GM21528 (cell line): ENCODE data around the gene XRCC5.

Source experiments
- ATAC-seq: cut with Tn5 transposase; IDR thresholded peaks from one replicate; pipeline ENCODE4 v1.9.1; 2021; ENCODE audit warnings: mild to moderate bottlenecking, moderate library complexity; ENCODE audit not compliant: unreplicated experiment, low FRiP score

The XRCC5 gene

DNA sequence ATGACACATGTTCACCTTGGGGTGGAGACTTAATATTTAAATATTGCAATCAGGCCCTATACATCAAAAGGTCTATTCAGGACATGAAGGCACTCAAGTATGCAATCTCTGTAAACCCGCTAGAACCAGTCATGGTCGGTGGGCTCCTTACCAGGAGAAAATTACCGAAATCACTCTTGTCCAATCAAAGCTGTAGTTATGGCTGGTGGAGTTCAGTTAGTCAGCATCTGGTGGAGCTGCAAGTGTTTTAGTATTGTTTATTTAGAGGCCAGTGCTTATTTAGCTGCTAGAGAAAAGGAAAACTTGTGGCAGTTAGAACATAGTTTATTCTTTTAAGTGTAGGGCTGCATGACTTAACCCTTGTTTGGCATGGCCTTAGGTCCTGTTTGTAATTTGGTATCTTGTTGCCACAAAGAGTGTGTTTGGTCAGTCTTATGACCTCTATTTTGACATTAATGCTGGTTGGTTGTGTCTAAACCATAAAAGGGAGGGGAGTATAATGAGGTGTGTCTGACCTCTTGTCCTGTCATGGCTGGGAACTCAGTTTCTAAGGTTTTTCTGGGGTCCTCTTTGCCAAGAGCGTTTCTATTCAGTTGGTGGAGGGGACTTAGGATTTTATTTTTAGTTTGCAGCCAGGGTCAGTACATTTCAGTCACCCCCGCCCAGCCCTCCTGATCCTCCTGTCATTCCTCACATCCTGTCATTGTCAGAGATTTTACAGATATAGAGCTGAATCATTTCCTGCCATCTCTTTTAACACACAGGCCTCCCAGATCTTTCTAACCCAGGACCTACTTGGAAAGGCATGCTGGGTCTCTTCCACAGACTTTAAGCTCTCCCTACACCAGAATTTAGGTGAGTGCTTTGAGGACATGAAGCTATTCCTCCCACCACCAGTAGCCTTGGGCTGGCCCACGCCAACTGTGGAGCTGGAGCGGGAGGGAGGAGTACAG is 108.1 kb downstream of the XRCC5 start:
- ATAC-seq: no peak

DNA sequence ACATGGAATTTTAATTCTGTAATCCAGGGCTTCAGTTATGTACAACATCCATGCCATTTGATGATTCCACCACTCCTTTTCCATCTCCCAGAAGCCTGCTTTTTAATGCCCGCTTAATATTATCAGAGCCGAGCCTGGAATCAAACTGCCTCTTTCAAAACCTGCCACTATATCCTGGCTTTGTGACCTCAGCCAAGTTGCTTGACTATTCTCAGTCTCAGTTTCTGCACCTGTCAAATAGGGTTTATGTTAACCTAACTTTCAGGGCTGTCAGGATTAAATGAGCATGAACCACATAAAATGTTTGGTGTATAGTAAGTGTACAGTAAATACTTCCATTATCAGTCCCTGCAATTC is 108.7 kb downstream of the XRCC5 start:
- no peak for ATAC-seq

DNA sequence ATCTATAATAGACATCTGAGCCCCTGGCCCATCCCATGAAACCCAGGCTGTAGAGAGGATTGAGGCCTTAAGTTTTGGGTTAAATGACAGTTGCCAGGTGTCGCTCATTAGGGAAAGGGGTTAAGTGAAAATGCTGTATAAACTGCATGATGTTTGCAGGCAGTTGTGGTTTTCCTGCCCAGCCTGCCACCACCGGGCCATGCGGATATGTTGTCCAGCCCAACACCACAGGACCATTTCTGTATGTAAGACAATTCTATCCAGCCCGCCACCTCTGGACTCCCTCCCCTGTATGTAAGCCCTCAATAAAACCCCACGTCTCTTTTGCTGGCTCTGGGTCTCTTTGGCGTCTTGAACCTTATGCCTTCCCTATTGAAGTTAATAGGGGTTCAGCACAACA is 110.7 kb downstream of the XRCC5 start:
- ATAC-seq: no peak

DNA sequence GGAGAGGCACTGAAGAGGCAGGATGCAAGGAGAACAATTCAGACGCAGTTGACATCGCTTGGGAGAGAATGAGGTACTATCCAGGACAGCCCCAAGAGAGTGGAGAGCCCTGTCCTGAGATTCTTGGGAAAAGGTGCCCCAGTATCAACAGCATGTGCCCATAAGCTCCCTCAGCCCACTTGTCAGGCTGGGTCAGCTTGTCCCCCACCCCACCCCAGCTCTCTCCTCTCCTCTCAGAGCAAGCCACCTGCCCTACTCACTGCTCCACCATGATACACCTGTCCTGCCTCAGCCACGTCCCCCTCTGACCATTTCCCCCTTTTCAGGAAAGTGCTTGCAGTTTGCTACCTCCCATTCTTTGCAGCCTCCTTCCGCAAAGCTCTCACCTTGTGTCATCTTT is 111.8 kb downstream of the XRCC5 start:
- no peak for ATAC-seq

DNA sequence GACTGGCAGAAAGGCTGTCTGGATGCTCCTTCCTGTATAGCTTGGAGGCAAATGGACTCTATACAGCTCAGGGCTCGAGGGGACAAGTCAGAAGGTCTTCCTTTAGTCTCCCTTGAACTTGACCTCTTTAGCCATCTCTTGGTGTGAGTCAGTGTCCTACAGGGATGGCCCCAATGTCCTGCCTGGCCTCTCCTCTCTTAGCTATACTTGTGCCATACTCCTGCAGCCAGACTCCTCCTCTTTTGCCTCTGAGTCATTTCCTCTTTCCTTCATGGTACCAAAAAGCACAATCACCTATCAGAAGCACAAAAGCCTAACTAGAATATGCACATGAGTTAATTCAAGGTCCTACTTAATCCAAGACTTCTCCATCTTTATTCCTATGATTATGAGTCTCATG is 112.7 kb downstream of the XRCC5 start:
- ATAC-seq: no peak

DNA sequence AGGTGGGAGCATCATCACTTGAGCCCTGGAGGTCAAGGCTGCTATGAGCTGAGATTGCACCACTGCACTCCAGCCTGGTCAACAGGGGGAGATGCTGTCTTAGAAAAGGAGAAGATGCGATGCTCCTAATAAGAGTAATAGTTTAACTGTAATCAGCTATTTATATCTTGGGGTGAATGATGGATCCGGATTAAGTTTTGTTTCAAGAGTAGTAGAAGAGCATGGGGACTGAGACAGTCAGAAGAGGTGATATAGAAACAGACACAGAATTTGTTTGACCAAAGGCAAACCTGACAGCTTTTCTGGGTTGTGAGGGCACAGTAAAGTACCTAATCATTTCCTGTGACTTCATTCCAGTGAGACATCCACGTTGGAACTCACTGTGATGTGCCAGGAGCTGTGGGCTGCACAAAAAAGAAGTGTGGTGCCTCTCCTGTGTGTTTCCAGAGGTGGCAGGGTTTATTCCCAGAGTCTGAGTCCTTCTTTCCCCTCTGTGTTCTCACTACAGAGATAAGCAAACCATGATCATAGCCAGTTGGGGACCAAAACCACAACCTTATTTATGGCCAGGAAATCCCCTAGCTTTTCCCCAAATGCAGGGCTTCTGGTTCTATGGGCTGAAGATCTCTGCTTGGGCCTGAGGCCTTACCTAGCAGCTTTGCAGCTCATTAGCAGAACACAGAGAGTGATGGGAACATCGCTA is 113.7 kb downstream of the XRCC5 start:
- ATAC-seq: peak; percentile 65

DNA sequence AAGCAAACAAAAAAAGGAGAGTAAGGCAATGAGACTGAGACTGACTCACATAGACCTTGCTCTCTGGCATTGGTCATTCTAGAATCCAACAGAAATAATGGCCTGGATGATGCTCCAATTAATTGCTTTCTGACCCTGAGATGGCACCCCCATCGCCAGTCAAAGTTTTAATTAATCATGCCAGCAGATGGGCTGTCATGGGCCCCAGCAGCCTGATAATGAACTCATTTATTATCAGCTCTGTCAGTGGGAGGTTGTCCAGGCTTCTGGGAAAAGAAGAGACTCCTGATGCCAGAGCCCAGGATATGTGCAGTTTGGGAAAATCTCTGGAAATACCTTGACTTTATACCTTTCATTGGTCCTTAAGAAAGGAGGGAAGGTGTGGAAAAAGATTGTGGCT is 115.2 kb downstream of the XRCC5 start:
- no peak for ATAC-seq

DNA sequence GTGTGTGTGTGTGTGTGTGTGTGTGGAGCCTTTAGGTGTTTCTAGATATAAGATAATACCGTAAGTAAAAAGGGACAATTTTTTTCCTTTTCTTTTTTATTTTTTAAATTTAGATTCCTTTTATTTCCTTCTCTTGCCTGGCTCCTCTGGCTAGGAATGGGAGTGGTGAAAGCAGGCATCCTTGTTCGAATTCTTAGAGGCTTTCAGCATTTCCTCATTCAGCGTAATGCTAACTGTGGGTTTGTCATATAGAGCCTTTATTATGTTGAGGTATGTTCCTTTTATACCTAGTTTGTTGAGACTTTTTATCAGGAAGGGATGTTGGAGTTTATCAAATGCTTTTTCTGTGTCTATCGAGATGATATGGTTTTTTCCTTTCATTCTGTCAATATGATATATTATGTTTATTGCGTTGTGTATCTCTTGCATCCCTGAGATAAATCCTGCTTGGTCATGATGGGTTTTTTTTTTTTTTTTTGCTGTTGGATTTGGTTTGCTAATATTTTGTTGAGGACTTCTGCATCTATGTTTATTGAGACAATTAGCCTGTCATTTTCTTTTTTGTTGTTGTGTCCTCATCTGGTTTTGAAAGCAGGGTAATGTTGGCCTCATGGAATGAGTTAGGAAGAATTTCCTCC is 120.2 kb downstream of the XRCC5 start:
- no peak for ATAC-seq

DNA sequence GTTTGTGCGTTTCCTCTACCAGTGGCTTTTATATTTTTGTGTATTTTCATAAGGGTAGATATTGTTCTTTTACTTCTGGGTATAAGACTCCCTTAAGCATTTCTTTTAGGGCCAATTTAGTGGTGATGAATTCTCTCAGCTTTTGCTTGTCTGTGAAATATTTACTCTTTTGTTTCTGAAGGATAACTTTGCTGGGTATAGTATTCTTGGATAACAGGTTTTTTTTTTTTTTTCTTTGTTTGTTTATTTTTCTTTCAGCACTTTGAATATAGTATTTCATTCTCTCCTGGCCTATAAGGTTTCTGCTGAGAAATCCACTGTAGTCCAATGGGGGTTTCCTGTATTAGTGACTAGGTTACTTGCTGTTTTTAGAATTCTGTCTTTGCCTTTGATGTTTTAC is 122.7 kb downstream of the XRCC5 start:
- ATAC-seq: no peak

DNA sequence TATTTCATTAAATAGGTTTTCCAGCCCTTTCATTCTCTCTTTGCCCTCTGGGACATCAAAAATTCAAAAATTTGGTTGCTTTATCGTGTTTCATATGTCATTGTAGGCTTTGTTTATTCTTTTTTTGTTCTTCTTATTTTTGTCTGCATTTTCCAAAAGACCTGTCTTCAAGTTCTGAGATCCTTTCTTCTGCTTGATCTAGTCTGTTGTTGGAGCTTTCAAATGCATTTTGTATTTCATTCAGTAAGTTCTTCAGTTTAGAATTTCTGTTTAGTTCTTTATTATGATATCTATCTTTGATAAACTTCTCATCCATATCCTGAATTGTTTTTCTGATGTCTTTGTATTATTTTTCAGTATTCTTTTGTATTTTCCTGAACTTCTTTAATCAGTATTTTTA is 123.6 kb downstream of the XRCC5 start:
- no peak for ATAC-seq

DNA sequence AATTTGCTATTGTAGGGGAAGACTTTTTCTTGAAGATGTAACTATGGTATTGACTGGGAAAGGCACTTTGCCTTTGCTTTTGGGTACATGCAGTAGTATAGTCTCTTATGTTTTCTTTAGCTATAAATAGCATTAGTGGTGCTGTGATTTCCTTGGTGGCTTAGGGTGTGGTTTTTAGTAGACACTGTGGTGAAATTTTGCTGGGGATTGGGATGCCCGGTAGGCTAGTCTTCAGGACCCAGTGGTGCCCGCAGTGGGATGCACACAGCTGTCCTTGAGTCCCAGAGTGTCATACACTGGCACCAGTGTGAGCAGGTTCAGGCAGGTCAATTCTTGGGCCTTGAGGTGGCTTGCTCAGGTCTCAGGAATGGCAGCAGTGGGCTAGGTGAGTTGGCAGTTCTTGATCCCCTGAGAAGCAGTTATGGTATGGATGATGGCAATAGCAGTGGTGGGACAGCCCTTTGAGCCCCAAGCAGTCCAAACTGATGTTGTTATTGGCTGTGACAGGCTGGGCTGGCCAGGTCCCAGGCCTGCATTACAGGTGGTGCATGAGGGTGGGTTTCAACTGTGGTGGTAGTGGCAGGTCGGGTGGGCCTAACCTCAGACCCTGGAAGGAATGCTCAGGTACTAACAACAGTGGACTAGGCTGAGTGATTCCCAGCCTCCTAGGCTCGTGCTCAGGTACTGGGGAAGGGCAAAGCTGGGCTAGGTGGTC is 124.3 kb downstream of the XRCC5 start:
- no peak for ATAC-seq

DNA sequence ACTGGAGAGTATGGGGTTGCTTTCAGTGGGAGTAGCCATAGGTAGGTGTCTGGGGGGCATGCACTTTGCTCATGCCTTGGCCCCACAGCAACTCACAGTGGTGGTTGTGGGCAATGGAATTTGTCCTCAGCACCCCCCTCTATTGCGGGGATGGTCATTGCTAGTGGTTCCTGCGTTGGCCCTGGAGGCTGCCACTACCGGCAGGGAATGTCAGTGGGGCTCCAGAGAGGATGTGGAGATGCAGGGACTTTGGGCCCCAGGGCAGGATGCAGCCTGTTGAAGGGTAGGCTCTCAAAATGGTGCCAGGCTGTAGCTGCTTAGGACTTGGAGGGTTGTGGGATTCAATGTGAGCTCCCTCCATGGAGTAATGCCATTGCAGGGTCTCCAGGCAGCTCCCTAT is 125.0 kb downstream of the XRCC5 start:
- no peak for ATAC-seq

DNA sequence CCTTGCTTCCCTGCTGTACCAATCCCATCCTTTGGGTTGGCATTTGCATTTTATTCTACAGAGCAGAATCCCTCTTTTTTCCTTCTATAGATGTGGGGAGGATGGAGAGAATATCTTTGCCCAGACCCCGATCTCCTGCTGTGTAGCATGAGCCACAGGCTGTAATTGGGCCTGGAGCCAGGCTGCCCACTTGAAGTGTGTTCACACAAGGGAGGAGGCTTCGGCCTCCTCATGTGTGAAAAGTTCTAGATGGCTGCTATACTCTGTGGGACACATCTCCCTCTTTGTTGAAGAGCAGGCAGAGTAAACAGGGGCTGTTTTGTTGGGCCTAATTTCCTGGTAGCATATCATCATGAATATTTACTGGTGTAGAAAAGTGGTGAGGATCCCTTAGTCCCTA is 126.3 kb downstream of the XRCC5 start:
- ATAC-seq: no peak

DNA sequence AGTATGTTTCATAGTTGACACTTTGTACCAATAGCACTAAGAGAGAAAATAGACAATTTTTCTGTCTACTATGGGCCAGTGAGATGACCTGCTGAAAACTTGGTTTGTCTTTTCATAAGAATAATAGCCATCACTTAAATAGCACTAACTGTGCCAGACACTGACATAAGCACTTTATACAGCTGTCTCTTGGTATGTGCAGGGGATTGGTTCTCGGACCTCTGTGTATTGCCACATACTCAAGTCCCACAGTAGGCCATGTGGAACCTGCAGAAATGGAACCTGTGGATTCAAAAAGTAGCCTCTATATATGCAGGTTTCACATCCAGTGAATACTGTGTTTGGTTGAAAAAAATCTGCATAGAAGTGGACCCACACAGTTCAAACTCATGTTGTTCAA is 126.7 kb downstream of the XRCC5 start:
- no peak for ATAC-seq

DNA sequence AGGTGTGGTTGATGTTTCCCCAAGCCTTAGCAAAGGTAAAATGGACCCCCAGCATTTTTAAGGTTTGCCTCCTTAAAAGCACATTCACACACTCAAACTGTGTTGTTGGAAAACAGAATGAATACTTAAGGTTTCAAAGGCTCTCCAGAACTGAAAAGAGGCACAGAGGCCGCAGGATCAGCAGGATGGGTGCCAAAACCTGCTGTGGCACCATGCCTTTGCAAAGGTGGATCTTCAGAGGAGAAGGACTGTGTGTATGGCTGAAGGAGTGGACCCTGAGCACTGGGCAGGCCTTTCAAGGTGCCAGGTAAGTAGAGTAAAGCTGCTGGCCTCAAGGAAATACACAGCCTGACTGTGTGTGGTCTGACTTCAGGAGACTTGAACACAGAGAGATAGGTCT is 127.3 kb downstream of the XRCC5 start:
- ATAC-seq: no peak

DNA sequence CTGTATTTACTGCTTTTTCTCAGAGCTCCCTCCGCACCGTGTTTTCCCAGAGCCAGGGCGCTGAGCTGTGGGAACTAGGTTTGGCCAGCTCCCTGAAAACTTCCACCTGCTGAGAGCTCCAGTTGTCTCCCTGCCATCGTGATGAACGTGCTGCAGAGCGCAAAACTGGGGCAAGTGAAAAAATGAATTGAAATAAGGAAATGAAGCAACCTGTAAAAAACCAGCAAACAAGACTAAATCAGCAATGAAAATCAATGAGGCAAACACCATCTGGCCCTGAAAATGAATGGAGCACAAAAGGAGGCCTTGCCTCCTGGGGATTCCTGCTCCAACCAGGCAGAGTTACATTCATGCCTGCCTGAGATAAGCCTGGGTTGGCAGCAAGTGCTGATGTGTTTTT is 133.2 kb downstream of the XRCC5 start:
- ATAC-seq: no peak

DNA sequence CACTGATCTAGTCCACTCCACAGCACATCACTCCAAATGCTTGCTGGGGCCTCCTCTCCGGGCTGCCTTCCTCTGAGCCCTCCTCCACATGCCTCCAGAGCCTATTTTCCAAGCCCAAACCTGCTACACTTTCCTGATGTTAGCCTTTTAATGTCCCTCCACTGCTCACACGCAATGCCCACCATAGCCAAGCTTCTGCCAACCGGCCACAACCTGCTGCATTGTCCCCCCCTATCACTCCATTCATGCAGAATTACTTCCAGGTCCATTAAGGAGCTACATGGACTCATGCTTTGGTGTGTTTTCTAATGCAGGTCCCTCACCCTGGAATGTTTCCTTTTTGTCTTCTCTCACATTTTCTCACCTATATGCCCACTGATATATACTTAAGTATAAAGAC is 133.9 kb downstream of the XRCC5 start:
- ATAC-seq: no peak

DNA sequence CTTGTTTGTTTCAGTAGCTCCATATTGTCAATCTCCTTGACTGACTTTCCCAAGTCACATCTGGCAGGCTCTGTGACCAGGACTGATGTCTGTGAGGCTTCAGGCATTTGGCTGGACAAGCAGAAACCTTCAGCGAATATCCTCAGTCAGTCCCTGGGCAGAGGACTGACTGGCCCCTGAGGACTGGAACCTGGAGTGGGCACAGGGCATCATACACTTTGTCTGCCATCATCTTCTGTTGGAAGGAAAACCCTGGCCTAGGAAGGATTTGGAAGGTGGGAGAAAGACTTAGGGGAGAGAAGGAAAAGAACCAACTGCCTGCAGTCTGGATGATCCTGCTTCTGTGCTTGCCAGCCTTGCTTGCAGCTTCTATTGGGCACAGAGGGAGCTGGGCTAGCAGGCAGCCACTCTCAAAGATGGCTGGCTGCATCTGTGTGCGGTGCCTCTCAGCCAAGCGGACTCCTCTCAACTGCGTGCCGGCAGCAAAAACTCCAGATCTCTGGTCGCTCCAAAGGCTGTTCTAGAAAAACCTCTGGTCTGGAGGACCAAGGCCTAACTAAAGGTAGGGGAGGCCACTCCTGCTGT is 136.3 kb downstream of the XRCC5 start:
- ATAC-seq: no peak

DNA sequence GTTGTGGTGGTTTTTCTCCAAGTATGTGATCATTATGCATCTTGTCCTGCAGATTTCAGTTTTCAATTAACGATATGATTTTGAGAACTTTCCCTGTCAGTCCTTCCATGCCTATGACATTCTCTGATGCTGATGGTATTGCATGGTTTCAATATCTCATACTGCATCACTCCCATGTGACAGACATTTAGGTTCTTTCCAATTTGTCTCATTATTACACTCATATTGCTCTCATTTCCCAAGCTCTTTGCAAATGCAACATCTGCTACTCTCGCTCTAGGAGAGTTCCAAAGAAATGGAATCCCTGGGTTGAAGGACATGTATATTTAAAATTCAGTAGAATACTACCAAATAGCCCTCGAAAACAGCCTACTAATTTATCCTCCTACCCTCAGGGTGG is 137.6 kb downstream of the XRCC5 start:
- ATAC-seq: no peak
